Mesodermal cell (in vitro differentiated cells): Measurements from ENCODE around the gene SMAP2. TPM values are rescaled to one million over a fixed set of nuclear protein-coding genes. Genes with fewer than 3 reads are reported as not detected.
"Not testable (repeated sequence)": the region's sequence is repeated elsewhere in the genome, so short reads cannot be mapped to it uniquely, and the experiment has no call there.

Experiments used
- H3K27ac ChIP-seq: 2 replicates; pipeline ENCODE4 v1.7.0; 2013; ENCODE audit warnings: mild to moderate bottlenecking, low read depth, low read length, moderate library complexity; ENCODE audit not compliant: severe bottlenecking
- H3K36me3 ChIP-seq: 2 replicates; pipeline ENCODE4 v1.7.1; 2013; ENCODE audit warnings: mild to moderate bottlenecking, low read length, moderate library complexity; ENCODE audit not compliant: control insufficient read depth, insufficient read depth
- H3K4me1 ChIP-seq: one replicate; pipeline ENCODE4 v1.7.1; 2013; ENCODE audit warnings: mild to moderate bottlenecking, low read length; ENCODE audit not compliant: insufficient read depth, control insufficient read depth, poor library complexity, severe bottlenecking
- H3K4me3 ChIP-seq: 2 replicates; pipeline ENCODE4 v1.7.0; 2013; ENCODE audit warnings: low read length, control low read depth, mild to moderate bottlenecking; ENCODE audit not compliant: insufficient read depth, poor library complexity, severe bottlenecking; ENCODE audit errors: extremely low read depth
- H3K9me3 ChIP-seq: 2 replicates; pipeline ENCODE4 v1.7.1; 2013; ENCODE audit warnings: mild to moderate bottlenecking, low read length, moderate library complexity; ENCODE audit not compliant: control insufficient read depth
- WGBS, 2 experiments: methylation state at CpG; one replicate each; pipeline ENCODE4 v1.1.5; 2013; ENCODE audit warnings: missing lambda C conversion rate in 2 of 2; ENCODE audit not compliant: insufficient coverage in 2 of 2; 5-methylcytosine and 5-hydroxymethylcytosine counted together
- polyA plus RNA-seq, 2 experiments: library from polyadenylated mRNA; stranded (reverse); fragments of 50-300 nt; gene quantifications; one replicate each; pipeline ENCODE4 v1.2.3, GENCODE V29; 2013

The SMAP2 gene
- polyA plus RNA-seq (2013, experiment 1 of 2) = 13.4 TPM
- polyA plus RNA-seq (2013, experiment 2 of 2) = 12.2 TPM

GRCh38 chr1:40373323-40374283 is at the start of gene SMAP2:
SMAP2 (plus strand) TSS chr1:40373727; CDS start chr1:40374121, 394 bp downstream.
- Histone ChIP-seq H3K4me3 (peak within 1 kb of the TSS; percentile 95), H3K4me1 (no peaks in the 10 kb centered on the region), H3K36me3 (no peaks in the 10 kb centered on the region), H3K9me3 (no peaks in the 10 kb centered on the region), H3K27ac (peak within 1 kb of the TSS; percentile 36)
- WGBS, 2 experiments = 0 to 3% methylated on average over 29 to 47 of the region's 65 CpGs

DNA sequence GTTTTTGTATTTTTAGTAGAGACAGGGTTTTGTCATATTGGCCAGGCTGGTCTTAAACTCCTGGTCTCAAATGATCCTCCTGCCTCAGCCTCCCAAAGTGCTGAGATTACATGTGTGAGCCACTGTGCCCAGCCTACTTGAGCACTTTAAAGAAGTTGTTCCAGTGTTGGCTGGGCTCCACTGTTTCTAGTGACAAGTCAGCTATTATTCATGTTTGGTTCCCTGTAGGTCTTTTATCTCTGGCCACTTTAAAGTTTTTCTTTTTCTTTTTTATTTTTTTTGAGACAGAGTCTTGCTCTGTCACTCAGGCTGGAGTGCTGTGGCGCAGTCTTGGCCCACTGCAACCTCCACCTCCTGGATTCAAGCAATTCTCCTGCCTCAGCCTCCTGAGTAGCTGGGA is 42.1 kb upstream of the SMAP2 start:
- not testable (repeated sequence) for H3K27ac ChIP-seq, H3K36me3 ChIP-seq, H3K4me3 ChIP-seq, H3K9me3 ChIP-seq, H3K4me1 ChIP-seq
- no CpG with 5 or more reads among the region's 1 CpG for WGBS, 2 experiments

GRCh38 chr1:40332695-40333094 is 40.8 kb upstream of the SMAP2 start:
- no peaks in the 10 kb centered on the region for H3K4me1 ChIP-seq
- H3K9me3 ChIP-seq = no peaks in the 10 kb centered on the region
- no peak overlapping the region for H3K27ac ChIP-seq
- no peaks in the 10 kb centered on the region for H3K36me3 ChIP-seq
- WGBS, 2 experiments = 80% methylated on average over 1 of the region's 1 CpG; no CpG with 5 or more reads in 1 of the 2 experiments
- H3K4me3 ChIP-seq = no peak overlapping the region

- H3K36me3 ChIP-seq = no peaks in the 10 kb centered on the region
- WGBS, 2 experiments = 85 to 97% methylated on average over 4 to 7 of the region's 8 CpGs
- no peaks in the 10 kb centered on the region for H3K4me1 ChIP-seq
- no peaks in the 10 kb centered on the region for H3K9me3 ChIP-seq
- no peak overlapping the region for H3K27ac ChIP-seq
- no peak overlapping the region for H3K4me3 ChIP-seq
These were observed 36.1 kb upstream of the SMAP2 start for GRCh38 chr1:40337443-40337842.

DNA sequence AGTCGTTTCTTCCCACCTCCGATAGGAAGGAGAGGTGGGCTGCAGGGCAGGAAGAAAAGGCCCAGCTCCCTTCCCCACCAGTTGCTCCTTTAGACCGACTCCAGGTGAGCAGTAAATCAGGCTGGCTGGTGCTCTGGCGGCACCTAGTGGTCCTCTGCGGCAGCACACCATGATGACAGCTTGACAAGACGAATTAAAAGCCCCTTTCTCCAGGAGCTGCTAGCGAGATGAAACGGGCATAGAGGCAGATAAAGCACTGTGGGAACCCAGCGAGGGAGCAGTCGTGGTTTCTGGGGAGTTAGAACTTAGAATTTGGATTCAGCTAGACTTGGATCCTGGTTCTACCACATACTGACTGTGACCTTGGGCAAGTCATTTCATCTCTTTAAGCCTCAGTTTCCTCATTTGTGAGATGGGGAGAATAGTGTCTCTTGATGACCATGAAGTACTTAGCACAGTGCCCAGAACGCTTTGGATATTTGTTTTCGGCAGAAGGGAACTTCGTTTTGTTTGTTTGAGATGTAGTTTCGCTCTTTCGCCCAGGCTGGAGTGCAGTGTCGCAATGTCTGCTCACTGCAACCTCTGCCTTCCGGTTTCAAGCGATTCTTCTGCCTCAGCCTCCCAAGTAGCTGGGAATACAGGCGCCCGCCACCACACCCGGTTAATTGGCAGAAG is 34.6 kb upstream of the SMAP2 start:
- Histone ChIP-seq H3K9me3 (peaks cover 5% of the 10 kb centered on the region), H3K4me1 (no peaks in the 10 kb centered on the region), H3K4me3 (no peak overlapping the region), H3K36me3 (no peaks in the 10 kb centered on the region), H3K27ac (no peak overlapping the region)
- WGBS, 2 experiments = 41 to 43% methylated on average over 19 to 20 of the region's 21 CpGs

- WGBS, 2 experiments = 68 to 79% methylated on average over 6 of the region's 6 CpGs
- Histone ChIP-seq H3K36me3 (no peaks in the 10 kb centered on the region), H3K27ac (no peak overlapping the region), H3K9me3 (peaks cover 6% of the 10 kb centered on the region), H3K4me1 (no peaks in the 10 kb centered on the region), H3K4me3 (no peak overlapping the region)
These were observed 33.9 kb upstream of the SMAP2 start for GRCh38 chr1:40339420-40340323.

DNA sequence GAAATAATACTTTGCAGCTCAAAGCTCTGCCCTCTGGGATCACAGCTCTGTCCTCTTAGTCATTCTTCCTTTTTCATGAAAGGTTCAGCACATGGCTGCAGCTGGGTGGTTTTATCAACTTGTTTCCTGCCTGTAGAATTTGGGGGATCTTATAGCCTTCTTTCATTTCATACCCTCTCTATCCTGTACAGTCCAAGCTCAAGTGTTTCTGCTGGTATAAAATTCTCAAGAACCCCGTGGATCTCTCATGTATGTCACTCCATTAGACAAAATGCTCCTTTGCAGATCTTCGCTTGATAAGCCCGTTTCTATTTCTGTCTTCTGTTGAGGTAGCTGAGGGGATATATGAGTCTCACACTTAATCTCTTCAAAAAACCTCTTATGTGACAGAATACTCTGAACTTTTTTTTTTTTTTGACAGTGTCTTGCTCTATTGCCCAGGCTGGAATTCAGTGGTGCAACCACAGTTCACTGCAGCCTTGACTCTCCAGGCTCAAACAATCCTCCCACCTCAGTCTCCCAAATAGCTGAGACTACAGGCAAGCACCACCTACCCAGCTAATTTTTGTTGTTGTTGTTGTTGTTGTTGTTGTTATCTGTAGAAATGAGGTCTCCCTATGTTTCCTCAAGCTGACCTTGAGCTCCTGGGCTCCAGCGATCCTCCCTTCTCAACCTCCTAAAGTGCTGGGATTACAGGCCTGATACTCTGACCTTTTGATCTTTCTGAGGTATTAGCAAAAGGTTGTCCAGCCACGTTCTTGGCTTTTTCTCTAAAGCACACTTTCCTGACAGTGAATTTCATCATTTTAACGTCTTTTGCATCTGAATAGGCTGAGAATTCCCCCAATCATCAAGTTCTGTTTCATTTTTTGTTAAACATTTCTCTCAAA is 31.8 kb upstream of the SMAP2 start:
- Histone ChIP-seq H3K36me3 (no peaks in the 10 kb centered on the region), H3K4me3 (no peak overlapping the region), H3K9me3 (peaks cover 6% of the 10 kb centered on the region), H3K27ac (no peak overlapping the region), H3K4me1 (no peaks in the 10 kb centered on the region)
- 70 to 83% methylated on average over 3 to 4 of the region's 6 CpGs for WGBS, 2 experiments

DNA sequence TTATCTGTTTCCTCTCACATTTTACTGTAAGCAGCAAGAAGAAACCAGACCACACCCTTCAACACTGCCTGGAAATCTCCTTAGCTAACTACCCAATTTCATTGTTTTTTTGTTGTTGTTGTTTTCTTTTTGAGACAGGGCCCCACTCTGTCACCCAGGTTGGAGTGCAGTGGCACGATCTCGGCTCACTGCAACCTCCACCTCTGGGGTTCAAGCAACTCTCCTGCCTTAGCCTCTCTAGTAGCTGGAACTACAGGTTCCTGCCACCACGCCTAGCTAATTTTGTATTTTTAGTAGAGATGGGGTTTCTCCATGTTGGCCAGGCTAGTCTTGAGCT is 31.2 kb upstream of the SMAP2 start:
- H3K9me3 ChIP-seq, H3K27ac ChIP-seq, H3K4me1 ChIP-seq, H3K36me3 ChIP-seq, H3K4me3 ChIP-seq: not testable (repeated sequence)
- 83 to 100% methylated on average over 1 to 2 of the region's 3 CpGs for WGBS, 2 experiments

DNA sequence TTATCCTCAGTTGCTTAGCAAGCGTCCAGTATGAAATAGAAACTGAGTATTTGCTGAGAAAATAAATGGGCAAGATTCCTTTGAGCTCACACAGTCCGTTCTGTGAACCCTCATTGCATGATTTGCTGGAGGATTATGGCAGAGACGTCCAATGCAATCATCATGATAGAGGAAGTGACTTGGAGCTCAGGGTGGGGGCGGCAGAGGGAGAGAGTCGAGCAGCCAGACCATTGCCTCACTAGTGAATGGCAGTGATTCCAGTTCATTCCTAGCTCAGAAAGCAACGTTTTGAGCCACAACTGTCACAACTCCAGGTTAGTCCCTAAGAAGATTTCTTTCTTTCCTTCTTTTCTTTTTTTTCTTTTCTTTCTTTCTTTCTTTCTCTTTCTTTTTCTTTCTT is 28.9 kb upstream of the SMAP2 start:
- Histone ChIP-seq H3K9me3 (peaks cover 6% of the 10 kb centered on the region), H3K27ac (no peak overlapping the region), H3K4me3 (no peak overlapping the region), H3K36me3 (no peaks in the 10 kb centered on the region), H3K4me1 (no peaks in the 10 kb centered on the region)
- 58 to 67% methylated on average over 5 to 6 of the region's 6 CpGs for WGBS, 2 experiments
